Fibroblast of lung (primary cell): Measurements from ENCODE around the gene TIMM21. TPM values are rescaled to one million over a fixed set of nuclear protein-coding genes. Genes with fewer than 3 reads are reported as not detected.

ENCODE experiments used
- DNase-seq, 2 donors: peaks; one replicate each; pipeline versions ENCODE4 v3.0.0 to v3.0.0-alpha.2; 2010; ENCODE audit warnings: low read depth in 2 of 2
- H2AFZ ChIP-seq: 2 replicates; pipeline ENCODE4 v1.5.1; 2012; ENCODE audit warnings: low read length, control low read depth, inconsistent platforms
- H3K27ac ChIP-seq: 2 replicates; pipeline ENCODE4 v1.5.1; 2011; ENCODE audit warnings: low read length, control low read depth; ENCODE audit not compliant: insufficient read depth
- H3K27me3 ChIP-seq: 2 replicates; pipeline ENCODE4 v1.5.1; 2011; ENCODE audit warnings: mild to moderate bottlenecking, low read length; ENCODE audit not compliant: control insufficient read depth, insufficient read depth
- H3K36me3 ChIP-seq: 2 replicates; pipeline ENCODE4 v1.5.1; 2011; ENCODE audit warnings: low read length; ENCODE audit not compliant: control insufficient read depth, insufficient read depth
- H3K4me1 ChIP-seq: 2 replicates; pipeline ENCODE4 v1.5.1; 2011; ENCODE audit warnings: low read length; ENCODE audit not compliant: control insufficient read depth, insufficient read depth; ENCODE audit errors: extremely low read depth
- H3K4me2 ChIP-seq: 2 replicates; pipeline ENCODE4 v1.5.1; 2011; ENCODE audit warnings: low read length, control low read depth; ENCODE audit not compliant: insufficient read depth; ENCODE audit errors: extremely low read depth
- H3K4me3 ChIP-seq, 4 experiments: fragments of 200-600 bp in 1 of 4; sonication (generic) in 1 of 4; replicated peaks in 1 of 4; 2 replicates each; pipeline ENCODE4 v1.5.1; 2011 to 2016; ENCODE audit warnings: low read length in 4 of 4, low read depth in 3 of 4, mild to moderate bottlenecking in 3 of 4, control low read depth in 2 of 4, inconsistent platforms in 1 of 4, mixed read lengths in 1 of 4; ENCODE audit not compliant: insufficient read depth in 1 of 4; ENCODE audit errors: control extremely low read depth in 1 of 4
- H3K79me2 ChIP-seq: 2 replicates; pipeline ENCODE4 v1.5.1; 2012; ENCODE audit warnings: mild to moderate bottlenecking, low read length, inconsistent platforms; ENCODE audit not compliant: control insufficient read depth, insufficient read depth
- H3K9ac ChIP-seq: 2 replicates; pipeline ENCODE4 v1.5.1; 2011; ENCODE audit warnings: mild to moderate bottlenecking, low read length, control low read depth; ENCODE audit not compliant: insufficient read depth
- H3K9me3 ChIP-seq: 2 replicates; pipeline ENCODE4 v1.5.1; 2012; ENCODE audit warnings: low read depth, low read length; ENCODE audit not compliant: control insufficient read depth, insufficient read depth
- H4K20me1 ChIP-seq: 2 replicates; pipeline ENCODE4 v1.5.1; 2011; ENCODE audit warnings: low read length; ENCODE audit not compliant: control insufficient read depth, insufficient read depth; ENCODE audit errors: extremely low read depth
- CTCF ChIP-seq, 2 donors: IDR thresholded peaks in 1 of 2; conservative IDR thresholded peaks in 1 of 2; 1 replicate in 1 of 2; 2 replicates in 1 of 2; pipeline ENCODE4 v1.5.1; 2011 to 2012; ENCODE audit warnings: low read length in 2 of 2, control low read depth in 1 of 2, inconsistent platforms in 1 of 2, low read depth in 1 of 2, mild to moderate bottlenecking in 1 of 2
- EZH2 ChIP-seq: IDR thresholded peaks from 2 replicates; pipeline ENCODE4 v1.5.1; 2012; ENCODE audit warnings: low read length, control low read depth, mild to moderate bottlenecking; ENCODE audit errors: missing control alignments
- polyA plus RNA-seq, 2 donors: library from polyadenylated mRNA; depleted of rRNA in 1 of 2; stranded (reverse) in 1 of 2; unstranded in 1 of 2; fragments of >200 nt; gene quantifications; 2 replicates each; pipeline ENCODE4 v1.2.1, GENCODE V29; 2011 to 2012; ENCODE audit warnings: missing spikeins in 1 of 2
- total RNA-seq: library from RNA; depleted of rRNA; stranded (reverse); fragments of >200 nt; gene quantifications from 2 replicates; pipeline ENCODE4 v1.2.1, GENCODE V29; 2014

The TIMM21 gene
- total and polyA plus RNA-seq, 2 donors (not counting 1 experiment from before 2014, with no cell fraction given), result 20.1 to 36.6 TPM

- no peak overlapping the region for H3K4me2 ChIP-seq
- no peaks in the 10 kb centered on the region for H3K9me3 ChIP-seq
- no peaks in the 10 kb centered on the region for H3K4me1 ChIP-seq
- H3K27me3 ChIP-seq, result no peaks in the 10 kb centered on the region
- no peaks in the 10 kb centered on the region for H3K79me2 ChIP-seq
- H3K27ac ChIP-seq, result no peak overlapping the region
- peak in 1 of 2 donors; percentile 79 for DNase-seq
- no peak overlapping the region for H3K4me3 ChIP-seq
- H3K36me3 ChIP-seq, result no peaks in the 10 kb centered on the region
- H4K20me1 ChIP-seq, result no peaks in the 10 kb centered on the region
- TF ChIP-seq EZH2 (no peak), CTCF (conservative IDR thresholded peaks at IDR 0.05 in 1 of 2, IDR thresholded peaks at IDR 0.05 in 1 of 2; ENCODE audit: low read depth in 1 of 2, low read length in 2 of 2) (no peak)
- H2AFZ ChIP-seq, result peak overlapping the region; percentile 6
- H3K9ac ChIP-seq, result no peak overlapping the region
Measured at GRCh38 chr18:74115046-74115445, 33.3 kb upstream of the TIMM21 start.

- peak; percentile 73 to 79 for TF ChIP-seq CTCF (conservative IDR thresholded peaks at IDR 0.05 in 1 of 2, IDR thresholded peaks at IDR 0.05 in 1 of 2; ENCODE audit: low read depth in 1 of 2, low read length in 2 of 2)
- no peak for TF ChIP-seq EZH2
- peak; percentile 35 to 58 for DNase-seq
Measured at GRCh38 chr18:74116633-74117554, 31.4 kb upstream of the TIMM21 start.

GRCh38 chr18:74123200-74123599 is 25.1 kb upstream of the TIMM21 start:
- no peaks in the 10 kb centered on the region for H4K20me1 ChIP-seq
- H3K36me3 ChIP-seq, result no peaks in the 10 kb centered on the region
- H3K9ac ChIP-seq, result no peak overlapping the region
- no peak for DNase-seq
- peaks cover 10% of the 10 kb centered on the region for H3K27me3 ChIP-seq
- H2AFZ ChIP-seq, result no peak overlapping the region
- no peaks in the 10 kb centered on the region for H3K9me3 ChIP-seq
- H3K4me2 ChIP-seq, result no peak overlapping the region
- no peak overlapping the region for H3K27ac ChIP-seq
- H3K79me2 ChIP-seq, result no peaks in the 10 kb centered on the region
- no peak overlapping the region for H3K4me3 ChIP-seq
- H3K4me1 ChIP-seq, result no peaks in the 10 kb centered on the region
- no peak for TF ChIP-seq CTCF (conservative IDR thresholded peaks at IDR 0.05 in 1 of 2, IDR thresholded peaks at IDR 0.05 in 1 of 2; ENCODE audit: low read depth in 1 of 2, low read length in 2 of 2)
- TF ChIP-seq EZH2, result no peak

More at GRCh38 chr18:74116633-74117554, 31.4 kb upstream of the TIMM21 start:
- H4K20me1 ChIP-seq, result no peaks in the 10 kb centered on the region
- no peaks in the 10 kb centered on the region for H3K9me3 ChIP-seq
- H3K27ac ChIP-seq, result no peak overlapping the region
- H3K4me2 ChIP-seq, result no peak overlapping the region
- H3K9ac ChIP-seq, result no peak overlapping the region
- no peaks in the 10 kb centered on the region for H3K4me1 ChIP-seq
- peak overlapping the region; percentile 48 for H2AFZ ChIP-seq
- H3K79me2 ChIP-seq, result no peaks in the 10 kb centered on the region
- no peaks in the 10 kb centered on the region for H3K36me3 ChIP-seq
- no peaks in the 10 kb centered on the region for H3K27me3 ChIP-seq
- no peak overlapping the region for H3K4me3 ChIP-seq
